ENCODE results near the gene S1PR3.

Gene S1PR3

DNA sequence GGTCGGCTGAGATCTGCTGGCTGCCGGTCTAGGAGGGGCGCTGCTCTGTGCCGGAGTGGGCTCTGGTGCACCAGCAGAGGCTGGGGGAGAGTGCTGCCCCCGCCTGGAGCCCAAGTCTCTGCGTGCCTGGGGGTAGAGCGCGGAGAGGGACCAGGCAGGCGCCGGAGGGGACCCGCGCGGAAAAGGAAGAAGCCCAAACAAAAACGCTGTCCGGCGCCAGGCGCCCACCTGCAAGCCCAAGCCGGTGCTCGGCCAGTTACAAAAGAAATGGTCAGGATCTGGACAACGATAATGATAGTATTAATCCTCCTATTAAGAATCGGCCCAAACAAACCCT lies 571 bp upstream of the S1PR3 start:
- FAIRE-seq (no peak), DNase-seq (ENCODE audit: low spot score) (no peak)

DNA sequence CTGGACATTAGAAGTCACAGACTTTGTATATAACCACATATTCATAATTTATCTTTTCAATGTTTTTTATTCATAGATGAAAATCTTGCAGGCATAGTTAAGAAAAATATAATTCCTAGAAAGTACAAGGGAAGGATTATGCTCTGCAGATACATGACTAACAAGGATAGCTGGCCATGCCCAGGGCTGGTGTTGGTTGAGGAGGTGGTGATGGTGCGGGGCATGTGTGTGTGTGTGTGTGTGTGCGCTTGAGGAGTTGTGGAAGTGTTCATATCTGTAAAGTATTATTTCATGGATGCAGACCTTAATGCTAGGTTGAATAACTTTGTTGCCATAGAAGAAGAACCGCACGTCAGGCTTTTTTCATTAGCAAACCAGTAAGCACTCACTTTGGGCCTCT lies 1.3 kb downstream of the S1PR3 start:
- no peak for FAIRE-seq
- DNase-seq (ENCODE audit: low spot score), result no peak

DNA sequence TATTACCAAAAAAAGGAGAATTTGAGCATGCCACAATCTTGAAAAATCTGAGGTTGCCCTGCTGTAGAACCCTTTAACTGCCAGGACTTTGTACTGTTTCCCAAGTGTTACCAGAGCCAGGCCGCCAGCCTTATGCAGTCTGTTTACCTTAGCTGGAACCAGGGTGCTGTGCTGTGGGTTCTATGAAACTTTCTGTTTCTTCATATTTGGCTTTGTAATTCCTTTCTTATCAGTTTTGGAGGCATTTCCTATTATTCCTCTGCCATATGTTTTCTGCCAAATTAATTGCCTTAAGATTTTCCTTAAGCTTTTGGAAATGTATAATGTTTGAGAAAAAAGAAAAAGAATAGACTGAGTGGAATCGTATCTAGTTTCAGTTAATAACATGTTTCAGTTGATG lies 2.1 kb downstream of the S1PR3 start:
- DNase-seq (ENCODE audit: low spot score) (no peak), FAIRE-seq (no peak)

GRCh38 chr9:88993871-88994460 lies 2.7 kb downstream of the S1PR3 start:
- no peak for FAIRE-seq
- no peak for DNase-seq (ENCODE audit: low spot score)

DNA sequence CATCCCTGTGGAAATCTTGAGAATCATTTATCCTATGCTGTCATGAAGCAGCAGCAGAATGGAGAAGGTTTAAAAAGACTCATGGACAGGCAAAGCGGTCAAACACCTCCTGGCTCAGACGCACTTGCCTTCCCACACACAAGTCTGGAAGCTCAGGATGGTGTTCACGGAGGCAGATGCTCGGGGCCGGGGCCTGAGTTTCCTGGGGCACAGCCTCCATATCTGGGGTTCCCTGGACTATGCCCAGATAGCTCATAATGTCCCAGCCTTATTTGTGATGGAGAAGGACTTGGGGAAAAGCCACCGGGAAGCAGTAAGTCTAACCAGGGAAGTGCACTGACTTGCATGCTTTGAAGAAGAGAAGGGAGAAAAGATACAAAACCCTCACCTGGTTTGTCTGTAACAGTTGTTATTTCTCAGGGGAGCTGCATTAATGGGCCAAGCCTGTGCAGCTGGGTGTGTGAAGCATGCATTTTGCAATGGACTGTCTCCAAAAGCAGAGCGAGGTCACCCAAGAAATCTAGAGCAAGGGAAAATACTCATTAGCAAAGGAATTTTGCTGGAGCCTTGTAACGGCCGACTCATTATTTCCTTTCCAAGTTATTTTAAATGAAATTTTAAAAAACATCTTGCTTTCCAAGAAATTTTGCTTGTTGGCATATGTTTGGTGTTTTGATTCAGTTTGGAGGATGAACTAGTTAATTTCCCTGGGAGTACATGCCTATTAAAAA lies 3.4 kb downstream of the S1PR3 start:
- FAIRE-seq (no peak), DNase-seq (ENCODE audit: low spot score) (no peak)

DNA sequence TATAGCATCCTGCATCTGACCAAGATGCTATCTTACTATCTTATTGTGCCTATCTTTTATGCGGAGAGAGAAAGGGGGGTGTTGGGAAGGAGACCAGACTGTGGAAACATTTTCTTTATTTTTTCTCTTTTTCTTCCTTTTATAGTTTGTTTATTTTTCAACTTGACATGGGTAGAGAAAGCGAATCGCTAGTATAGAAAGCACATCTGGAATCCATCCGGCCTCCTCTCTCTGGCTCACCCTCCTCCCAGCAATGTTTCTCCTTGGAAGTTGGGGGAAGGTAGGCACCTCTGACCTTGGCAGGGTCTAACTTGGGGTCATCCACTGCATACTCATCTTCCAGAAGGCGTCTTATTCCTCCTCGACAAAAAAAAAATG lies 3.9 kb downstream of the S1PR3 start:
- DNase-seq (ENCODE audit: low spot score) (no peak), FAIRE-seq (no peak)

- DNase-seq (ENCODE audit: low spot score), result no peak
- FAIRE-seq, result no peak
These were observed 4.4 kb downstream of the S1PR3 start for GRCh38 chr9:88995627-88996026.

GRCh38 chr9:88996046-88996920 lies 5.0 kb downstream of the S1PR3 start:
- DNase-seq (ENCODE audit: low spot score) (no peak), FAIRE-seq (no peak)

GRCh38 chr9:88996921-88997235 lies 5.6 kb downstream of the S1PR3 start:
- no peak for FAIRE-seq
- DNase-seq (ENCODE audit: low spot score), result no peak

DNA sequence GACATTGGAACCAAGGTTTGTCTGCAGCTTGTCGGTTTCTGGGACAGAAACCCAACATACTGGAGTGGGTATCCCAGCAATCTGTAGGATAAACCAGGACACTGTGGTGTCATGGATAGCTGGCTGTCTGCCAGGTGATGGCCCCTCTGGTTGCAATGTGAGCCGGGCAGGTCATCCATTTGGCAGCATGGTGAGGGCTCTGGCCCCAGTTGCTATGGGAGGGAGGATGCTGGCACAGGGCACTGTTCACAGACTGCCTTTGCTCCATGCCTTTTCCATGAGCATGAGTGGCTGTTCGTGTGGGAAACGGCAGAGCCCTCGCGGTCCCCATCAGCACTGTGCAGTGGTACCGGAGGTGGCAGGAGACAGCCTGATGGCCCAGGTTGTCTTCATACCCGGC lies 6.4 kb downstream of the S1PR3 start:
- no peak for FAIRE-seq
- DNase-seq (ENCODE audit: low spot score), result no peak

DNA sequence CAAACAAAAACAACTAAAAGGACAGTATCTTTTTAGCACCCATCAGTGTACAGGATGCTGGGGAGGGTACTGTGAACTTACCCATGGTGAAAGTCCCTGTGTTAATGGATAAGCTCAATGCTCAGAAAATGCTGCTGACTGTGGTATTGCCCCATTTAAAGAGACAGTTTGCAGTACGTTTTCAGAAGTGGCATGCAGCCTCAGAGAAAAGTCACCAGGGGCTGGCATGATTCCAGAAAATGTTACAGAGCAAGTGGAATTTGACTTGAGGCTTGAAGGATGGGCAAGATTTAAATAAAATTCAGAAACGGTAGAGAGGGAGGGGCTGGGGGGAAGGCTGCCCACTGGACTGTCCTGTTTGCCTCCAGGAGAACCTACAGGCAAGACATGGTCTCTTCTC lies 7.2 kb downstream of the S1PR3 start:
- FAIRE-seq (no peak), DNase-seq (ENCODE audit: low spot score) (no peak)

DNA sequence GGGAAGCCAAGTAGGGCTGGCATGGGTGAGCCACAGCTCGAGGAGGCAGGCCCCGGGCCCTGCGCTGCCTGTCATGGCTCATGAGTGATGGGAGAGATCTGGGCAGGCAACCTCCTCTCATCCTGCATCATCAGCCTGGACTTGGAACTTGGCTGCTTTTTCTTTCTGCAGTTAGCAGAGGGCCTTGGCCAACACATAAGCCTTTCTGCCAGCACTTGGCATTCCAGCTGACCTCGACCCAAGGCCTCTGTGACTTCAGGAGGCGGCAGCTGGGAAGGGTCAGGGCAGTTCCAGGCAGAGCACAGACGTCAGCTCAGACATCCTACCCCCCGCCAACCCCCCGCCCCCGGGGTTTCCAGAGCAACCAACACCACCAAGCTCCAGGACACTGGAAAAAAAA lies 7.6 kb downstream of the S1PR3 start:
- FAIRE-seq, result no peak
- no peak for DNase-seq (ENCODE audit: low spot score)

GRCh38 chr9:89000371-89000781 lies 9.1 kb downstream of the S1PR3 start:
- FAIRE-seq (no peak), DNase-seq (ENCODE audit: low spot score) (no peak)

DNA sequence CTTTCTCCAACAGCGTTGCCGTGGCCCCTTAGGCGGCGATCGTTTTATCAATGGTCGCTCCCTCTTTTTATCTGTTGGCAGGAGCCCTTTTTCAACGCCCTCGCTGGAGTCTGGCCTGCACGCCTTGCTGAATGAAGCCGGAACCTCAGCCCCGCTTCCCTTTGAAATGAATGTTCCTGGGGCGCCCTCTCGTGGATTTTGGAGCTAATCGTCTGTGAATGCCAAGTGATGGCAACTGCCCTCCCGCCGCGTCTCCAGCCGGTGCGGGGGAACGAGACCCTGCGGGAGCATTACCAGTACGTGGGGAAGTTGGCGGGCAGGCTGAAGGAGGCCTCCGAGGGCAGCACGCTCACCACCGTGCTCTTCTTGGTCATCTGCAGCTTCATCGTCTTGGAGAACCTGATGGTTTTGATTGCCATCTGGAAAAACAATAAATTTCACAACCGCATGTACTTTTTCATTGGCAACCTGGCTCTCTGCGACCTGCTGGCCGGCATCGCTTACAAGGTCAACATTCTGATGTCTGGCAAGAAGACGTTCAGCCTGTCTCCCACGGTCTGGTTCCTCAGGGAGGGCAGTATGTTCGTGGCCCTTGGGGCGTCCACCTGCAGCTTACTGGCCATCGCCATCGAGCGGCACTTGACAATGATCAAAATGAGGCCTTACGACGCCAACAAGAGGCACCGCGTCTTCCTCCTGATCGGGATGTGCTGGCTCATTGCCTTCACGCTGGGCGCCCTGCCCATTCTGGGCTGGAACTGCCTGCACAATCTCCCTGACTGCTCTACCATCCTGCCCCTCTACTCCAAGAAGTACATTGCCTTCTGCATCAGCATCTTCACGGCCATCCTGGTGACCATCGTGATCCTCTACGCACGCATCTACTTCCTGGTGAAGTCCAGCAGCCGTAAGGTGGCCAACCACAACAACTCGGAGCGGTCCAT lies 10.0 kb downstream of the S1PR3 start:
- no peak for FAIRE-seq
- peak; percentile 83 for DNase-seq (ENCODE audit: low spot score)

GRCh38 chr9:89001917-89002540 lies 10.8 kb downstream of the S1PR3 start:
- DNase-seq (ENCODE audit: low spot score) (no peak), FAIRE-seq (peak; percentile 44)

GRCh38 chr9:89002987-89003386 lies 11.7 kb downstream of the S1PR3 start:
- FAIRE-seq (no peak), DNase-seq (ENCODE audit: low spot score) (no peak)

- FAIRE-seq (no peak), DNase-seq (ENCODE audit: low spot score) (no peak)
These were observed 14.1 kb downstream of the S1PR3 start for GRCh38 chr9:89005323-89005722.

- DNase-seq (ENCODE audit: low spot score) (no peak), FAIRE-seq (no peak)
These were observed 15.0 kb downstream of the S1PR3 start for GRCh38 chr9:89006267-89006666.

- FAIRE-seq (no peak), DNase-seq (ENCODE audit: low spot score) (no peak)
These were observed 16.0 kb downstream of the S1PR3 start for GRCh38 chr9:89006996-89007967.
